GM23338 (cell line): Measurements from ENCODE around the gene ZNF714. TPM values are rescaled to one million over a fixed set of nuclear protein-coding genes. Genes with fewer than 3 reads are reported as not detected.

Source experiments
- ATAC-seq: fragments of 200-7000 bp; cut with Tn5 transposase; 3 replicates; pipeline ENCODE4 v1.9.1; 2020
- DNase-seq: peaks from one replicate; pipeline ENCODE4 v3.0.0-alpha.2; 2015; ENCODE audit warnings: low spot score
- H2AFZ ChIP-seq: fragments of 200-600 bp; sonication (generic); 2 replicates; pipeline ENCODE4 v1.8.0; 2016; ENCODE audit warnings: antibody characterized with exemption, mild to moderate bottlenecking, moderate library complexity
- H3F3A ChIP-seq: fragments of 200-600 bp; sonication (generic); replicated peaks from 2 replicates; pipeline ENCODE4 v1.8.0; 2017; ENCODE audit warnings: antibody characterized with exemption, mixed run types, low read depth
- H3K27ac ChIP-seq: fragments of 200-600 bp; sonication (generic); 2 replicates; pipeline ENCODE4 v1.6.1; 2016; ENCODE audit warnings: low read depth
- H3K27me3 ChIP-seq: fragments of 200-600 bp; sonication (generic); 2 replicates; pipeline ENCODE4 v1.8.0; 2016; ENCODE audit warnings: mild to moderate bottlenecking, mixed run types, moderate library complexity; ENCODE audit not compliant: insufficient read depth
- H3K36me3 ChIP-seq: fragments of 200-600 bp; sonication (generic); 2 replicates; pipeline ENCODE4 v1.8.0; 2016; ENCODE audit warnings: mild to moderate bottlenecking; ENCODE audit not compliant: insufficient read depth
- H3K4me1 ChIP-seq: fragments of 200-600 bp; sonication (generic); 2 replicates; pipeline ENCODE4 v1.8.0; 2016; ENCODE audit warnings: mild to moderate bottlenecking, moderate library complexity; ENCODE audit not compliant: insufficient read depth
- H3K4me2 ChIP-seq: fragments of 200-600 bp; sonication (generic); 2 replicates; pipeline ENCODE4 v1.7.1; 2017; ENCODE audit warnings: mixed run types
- H3K4me3 ChIP-seq: fragments of 200-600 bp; sonication (generic); 2 replicates; pipeline ENCODE4 v1.6.1; 2016; ENCODE audit warnings: mixed run types
- H3K79me2 ChIP-seq: fragments of 200-600 bp; sonication (generic); replicated peaks from 2 replicates; pipeline ENCODE4 v1.8.0; 2017; ENCODE audit warnings: mild to moderate bottlenecking; ENCODE audit not compliant: insufficient read depth
- H3K9me2 ChIP-seq: fragments of 200-600 bp; sonication (generic); 2 replicates; pipeline ENCODE4 v1.8.0; 2017; ENCODE audit not compliant: insufficient read depth
- H4K20me1 ChIP-seq: fragments of 200-600 bp; sonication (generic); replicated peaks from 2 replicates; pipeline ENCODE4 v1.8.0; 2017; ENCODE audit warnings: mild to moderate bottlenecking; ENCODE audit not compliant: insufficient read depth
- H3K27ac Mint-ChIP-seq: 2 replicates; pipeline ENCODE4 v1.8.0; 2020; ENCODE audit warnings: inconsistent platforms, mild to moderate bottlenecking, moderate library complexity, mixed read lengths
- H3K27me3 Mint-ChIP-seq: 3 replicates; pipeline ENCODE4 v1.8.0; 2022; ENCODE audit warnings: low read depth, mild to moderate bottlenecking, moderate library complexity, mixed read lengths, inconsistent platforms; ENCODE audit not compliant: insufficient read depth, poor library complexity
- H3K36me3 Mint-ChIP-seq: 3 replicates; pipeline ENCODE4 v1.8.0; 2021; ENCODE audit warnings: low read depth, mild to moderate bottlenecking, inconsistent platforms, moderate library complexity, mixed read lengths
- H3K4me1 Mint-ChIP-seq: 3 replicates; pipeline ENCODE4 v1.8.0; 2020; ENCODE audit warnings: mild to moderate bottlenecking, inconsistent platforms, mixed read lengths
- H3K4me3 Mint-ChIP-seq: 3 replicates; pipeline ENCODE4 v1.8.0; 2021; ENCODE audit warnings: moderate library complexity, mild to moderate bottlenecking, inconsistent platforms, mixed read lengths
- H3K9me3 Mint-ChIP-seq: 3 replicates; pipeline ENCODE4 v1.8.0; 2020; ENCODE audit warnings: moderate library complexity, mild to moderate bottlenecking, inconsistent platforms, mixed read lengths
- CREB1 ChIP-seq: fragments of 250-450 bp; sonication (Bioruptor Pico); IDR thresholded peaks from 2 replicates; pipeline ENCODE4 v1.5.0; 2020; ENCODE audit warnings: low read depth, mild to moderate bottlenecking, moderate library complexity
- EZH2 ChIP-seq: fragments of 200-600 bp; sonication (generic); IDR thresholded peaks from one replicate; pipeline ENCODE4 v1.8.0; 2017; ENCODE audit warnings: antibody characterized with exemption, mild to moderate bottlenecking, low read depth; ENCODE audit not compliant: unreplicated experiment
- EZH2phosphoT487 ChIP-seq: fragments of 200-600 bp; sonication (generic); IDR thresholded peaks from one replicate; pipeline ENCODE4 v1.8.1; 2018; ENCODE audit warnings: antibody characterized with exemption; ENCODE audit not compliant: unreplicated experiment
- JUNB ChIP-seq: IDR thresholded peaks from one replicate; pipeline ENCODE4 v1.6.1; 2016; ENCODE audit warnings: antibody characterized with exemption; ENCODE audit not compliant: unreplicated experiment
- NANOG ChIP-seq: IDR thresholded peaks from 2 replicates; pipeline ENCODE4 v1.6.1; 2016; ENCODE audit warnings: antibody characterized with exemption, borderline replicate concordance
- POLR2AphosphoS5 ChIP-seq: IDR thresholded peaks from 2 replicates; pipeline ENCODE4 v1.6.1; 2016; ENCODE audit warnings: antibody characterized with exemption, low read depth
- STAT1 ChIP-seq: IDR thresholded peaks from one replicate; pipeline ENCODE4 v1.6.1; 2016; ENCODE audit warnings: antibody characterized with exemption; ENCODE audit not compliant: unreplicated experiment
- ZNF114 ChIP-seq: fragments of 250-450 bp; sonication (Bioruptor Pico); IDR thresholded peaks from 2 replicates; pipeline ENCODE4 v1.5.0; 2020; ENCODE audit warnings: mild to moderate bottlenecking, moderate library complexity
- ZNF331 ChIP-seq: fragments of 250-450 bp; sonication (Bioruptor Pico); IDR thresholded peaks from 2 replicates; pipeline ENCODE4 v1.5.0; 2020; ENCODE audit warnings: low read depth, mild to moderate bottlenecking, moderate library complexity
- polyA plus RNA-seq: library from polyadenylated mRNA; unstranded; fragments of >200 nt; fragmentation: Nextera tagmentation; extraction: Ambion mirVana; gene quantifications from 2 replicates; pipeline ENCODE4 v1.2.1, GENCODE V29; 2016
- total RNA-seq: library from RNA; depleted of rRNA; stranded (reverse); fragments of >200 nt; shearing (Covaris generic); gene quantifications from 2 replicates; pipeline ENCODE4 v1.2.3, GENCODE V29; 2014
- TF ChIP-seq, protein P1 (sequence below): IDR thresholded peaks from one replicate; pipeline ENCODE4 v1.6.1; 2018; ENCODE audit warnings: antibody characterized with exemption; ENCODE audit not compliant: unreplicated experiment
- TF ChIP-seq, protein P2 (sequence below), 2 experiments: fragments of 200-600 bp in 1 of 2; sonication (generic) in 1 of 2; conservative IDR thresholded peaks; 2 replicates each; pipeline versions ENCODE4 v1.5.1 to v1.6.1; 2016 to 2017; ENCODE audit warnings: antibody characterized with exemption in 2 of 2, low read depth in 2 of 2, mild to moderate bottlenecking in 2 of 2, moderate library complexity in 1 of 2
- TF ChIP-seq, protein P3 (sequence below): fragments of 250-450 bp; sonication (Bioruptor Pico); IDR thresholded peaks from 2 replicates; pipeline ENCODE4 v1.5.0; 2020; ENCODE audit warnings: mild to moderate bottlenecking, moderate library complexity
- TF ChIP-seq, protein P4 (sequence below): IDR thresholded peaks from 2 replicates; pipeline ENCODE4 v1.6.1; 2016; ENCODE audit warnings: antibody characterized with exemption

The ZNF714 gene
- total and polyA plus RNA-seq, 2 experiments from 2014 or later = 43.5 to 83.2 TPM

DNA sequence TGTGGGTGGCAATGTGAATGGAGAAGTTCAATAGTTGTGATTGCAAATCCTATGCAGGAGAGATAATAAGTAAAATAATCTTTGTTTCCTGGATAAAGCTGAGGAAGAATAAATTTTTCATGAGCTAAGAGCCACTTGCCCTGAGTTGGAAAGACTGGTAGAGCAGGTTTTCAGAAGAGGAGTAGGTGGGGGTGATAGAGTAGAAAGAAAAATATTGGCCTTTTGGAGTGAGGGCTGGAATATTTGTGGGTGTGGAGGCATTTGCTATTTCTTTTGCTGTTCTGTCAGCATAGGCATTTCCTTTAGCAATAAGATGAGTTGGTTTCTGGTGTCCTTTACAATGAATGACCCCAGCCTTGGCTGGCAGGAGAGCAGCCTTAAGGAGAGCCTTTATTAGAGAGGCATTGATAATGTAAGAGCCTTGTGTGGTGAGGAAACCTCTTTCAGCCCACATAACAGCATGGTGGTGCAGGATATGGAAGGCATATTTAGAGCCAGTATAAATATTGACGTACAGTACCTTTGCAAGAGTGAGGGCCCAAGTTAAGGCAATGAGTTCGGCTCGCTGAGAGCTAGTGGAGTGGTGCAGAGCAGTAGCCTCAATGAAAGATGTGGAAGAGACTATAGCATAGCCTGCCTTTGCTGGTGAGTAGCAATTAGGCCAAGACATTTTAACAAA, 48.2 kb downstream of the ZNF714 start:
- no peak for TF ChIP-seq ZNF114 (CRISPR knock-in tag)
- no peak for TF ChIP-seq NANOG
- no peak for TF ChIP-seq POLR2AphosphoS5
- TF ChIP-seq, protein P1, sequence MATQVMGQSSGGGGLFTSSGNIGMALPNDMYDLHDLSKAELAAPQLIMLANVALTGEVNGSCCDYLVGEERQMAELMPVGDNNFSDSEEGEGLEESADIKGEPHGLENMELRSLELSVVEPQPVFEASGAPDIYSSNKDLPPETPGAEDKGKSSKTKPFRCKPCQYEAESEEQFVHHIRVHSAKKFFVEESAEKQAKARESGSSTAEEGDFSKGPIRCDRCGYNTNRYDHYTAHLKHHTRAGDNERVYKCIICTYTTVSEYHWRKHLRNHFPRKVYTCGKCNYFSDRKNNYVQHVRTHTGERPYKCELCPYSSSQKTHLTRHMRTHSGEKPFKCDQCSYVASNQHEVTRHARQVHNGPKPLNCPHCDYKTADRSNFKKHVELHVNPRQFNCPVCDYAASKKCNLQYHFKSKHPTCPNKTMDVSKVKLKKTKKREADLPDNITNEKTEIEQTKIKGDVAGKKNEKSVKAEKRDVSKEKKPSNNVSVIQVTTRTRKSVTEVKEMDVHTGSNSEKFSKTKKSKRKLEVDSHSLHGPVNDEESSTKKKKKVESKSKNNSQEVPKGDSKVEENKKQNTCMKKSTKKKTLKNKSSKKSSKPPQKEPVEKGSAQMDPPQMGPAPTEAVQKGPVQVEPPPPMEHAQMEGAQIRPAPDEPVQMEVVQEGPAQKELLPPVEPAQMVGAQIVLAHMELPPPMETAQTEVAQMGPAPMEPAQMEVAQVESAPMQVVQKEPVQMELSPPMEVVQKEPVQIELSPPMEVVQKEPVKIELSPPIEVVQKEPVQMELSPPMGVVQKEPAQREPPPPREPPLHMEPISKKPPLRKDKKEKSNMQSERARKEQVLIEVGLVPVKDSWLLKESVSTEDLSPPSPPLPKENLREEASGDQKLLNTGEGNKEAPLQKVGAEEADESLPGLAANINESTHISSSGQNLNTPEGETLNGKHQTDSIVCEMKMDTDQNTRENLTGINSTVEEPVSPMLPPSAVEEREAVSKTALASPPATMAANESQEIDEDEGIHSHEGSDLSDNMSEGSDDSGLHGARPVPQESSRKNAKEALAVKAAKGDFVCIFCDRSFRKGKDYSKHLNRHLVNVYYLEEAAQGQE = no peak
- TF ChIP-seq EZH2 = no peak
- no peak for TF ChIP-seq CREB1 (CRISPR knock-in tag)
- TF ChIP-seq, protein P2, sequence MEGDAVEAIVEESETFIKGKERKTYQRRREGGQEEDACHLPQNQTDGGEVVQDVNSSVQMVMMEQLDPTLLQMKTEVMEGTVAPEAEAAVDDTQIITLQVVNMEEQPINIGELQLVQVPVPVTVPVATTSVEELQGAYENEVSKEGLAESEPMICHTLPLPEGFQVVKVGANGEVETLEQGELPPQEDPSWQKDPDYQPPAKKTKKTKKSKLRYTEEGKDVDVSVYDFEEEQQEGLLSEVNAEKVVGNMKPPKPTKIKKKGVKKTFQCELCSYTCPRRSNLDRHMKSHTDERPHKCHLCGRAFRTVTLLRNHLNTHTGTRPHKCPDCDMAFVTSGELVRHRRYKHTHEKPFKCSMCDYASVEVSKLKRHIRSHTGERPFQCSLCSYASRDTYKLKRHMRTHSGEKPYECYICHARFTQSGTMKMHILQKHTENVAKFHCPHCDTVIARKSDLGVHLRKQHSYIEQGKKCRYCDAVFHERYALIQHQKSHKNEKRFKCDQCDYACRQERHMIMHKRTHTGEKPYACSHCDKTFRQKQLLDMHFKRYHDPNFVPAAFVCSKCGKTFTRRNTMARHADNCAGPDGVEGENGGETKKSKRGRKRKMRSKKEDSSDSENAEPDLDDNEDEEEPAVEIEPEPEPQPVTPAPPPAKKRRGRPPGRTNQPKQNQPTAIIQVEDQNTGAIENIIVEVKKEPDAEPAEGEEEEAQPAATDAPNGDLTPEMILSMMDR (conservative IDR thresholded peaks at IDR 0.05; ENCODE audit: low read depth in 2 of 2) = no peak
- no peak for TF ChIP-seq EZH2phosphoT487
- TF ChIP-seq JUNB = no peak
- TF ChIP-seq ZNF331 (CRISPR knock-in tag) = no peak
- no peak for TF ChIP-seq STAT1
- TF ChIP-seq, protein P3, sequence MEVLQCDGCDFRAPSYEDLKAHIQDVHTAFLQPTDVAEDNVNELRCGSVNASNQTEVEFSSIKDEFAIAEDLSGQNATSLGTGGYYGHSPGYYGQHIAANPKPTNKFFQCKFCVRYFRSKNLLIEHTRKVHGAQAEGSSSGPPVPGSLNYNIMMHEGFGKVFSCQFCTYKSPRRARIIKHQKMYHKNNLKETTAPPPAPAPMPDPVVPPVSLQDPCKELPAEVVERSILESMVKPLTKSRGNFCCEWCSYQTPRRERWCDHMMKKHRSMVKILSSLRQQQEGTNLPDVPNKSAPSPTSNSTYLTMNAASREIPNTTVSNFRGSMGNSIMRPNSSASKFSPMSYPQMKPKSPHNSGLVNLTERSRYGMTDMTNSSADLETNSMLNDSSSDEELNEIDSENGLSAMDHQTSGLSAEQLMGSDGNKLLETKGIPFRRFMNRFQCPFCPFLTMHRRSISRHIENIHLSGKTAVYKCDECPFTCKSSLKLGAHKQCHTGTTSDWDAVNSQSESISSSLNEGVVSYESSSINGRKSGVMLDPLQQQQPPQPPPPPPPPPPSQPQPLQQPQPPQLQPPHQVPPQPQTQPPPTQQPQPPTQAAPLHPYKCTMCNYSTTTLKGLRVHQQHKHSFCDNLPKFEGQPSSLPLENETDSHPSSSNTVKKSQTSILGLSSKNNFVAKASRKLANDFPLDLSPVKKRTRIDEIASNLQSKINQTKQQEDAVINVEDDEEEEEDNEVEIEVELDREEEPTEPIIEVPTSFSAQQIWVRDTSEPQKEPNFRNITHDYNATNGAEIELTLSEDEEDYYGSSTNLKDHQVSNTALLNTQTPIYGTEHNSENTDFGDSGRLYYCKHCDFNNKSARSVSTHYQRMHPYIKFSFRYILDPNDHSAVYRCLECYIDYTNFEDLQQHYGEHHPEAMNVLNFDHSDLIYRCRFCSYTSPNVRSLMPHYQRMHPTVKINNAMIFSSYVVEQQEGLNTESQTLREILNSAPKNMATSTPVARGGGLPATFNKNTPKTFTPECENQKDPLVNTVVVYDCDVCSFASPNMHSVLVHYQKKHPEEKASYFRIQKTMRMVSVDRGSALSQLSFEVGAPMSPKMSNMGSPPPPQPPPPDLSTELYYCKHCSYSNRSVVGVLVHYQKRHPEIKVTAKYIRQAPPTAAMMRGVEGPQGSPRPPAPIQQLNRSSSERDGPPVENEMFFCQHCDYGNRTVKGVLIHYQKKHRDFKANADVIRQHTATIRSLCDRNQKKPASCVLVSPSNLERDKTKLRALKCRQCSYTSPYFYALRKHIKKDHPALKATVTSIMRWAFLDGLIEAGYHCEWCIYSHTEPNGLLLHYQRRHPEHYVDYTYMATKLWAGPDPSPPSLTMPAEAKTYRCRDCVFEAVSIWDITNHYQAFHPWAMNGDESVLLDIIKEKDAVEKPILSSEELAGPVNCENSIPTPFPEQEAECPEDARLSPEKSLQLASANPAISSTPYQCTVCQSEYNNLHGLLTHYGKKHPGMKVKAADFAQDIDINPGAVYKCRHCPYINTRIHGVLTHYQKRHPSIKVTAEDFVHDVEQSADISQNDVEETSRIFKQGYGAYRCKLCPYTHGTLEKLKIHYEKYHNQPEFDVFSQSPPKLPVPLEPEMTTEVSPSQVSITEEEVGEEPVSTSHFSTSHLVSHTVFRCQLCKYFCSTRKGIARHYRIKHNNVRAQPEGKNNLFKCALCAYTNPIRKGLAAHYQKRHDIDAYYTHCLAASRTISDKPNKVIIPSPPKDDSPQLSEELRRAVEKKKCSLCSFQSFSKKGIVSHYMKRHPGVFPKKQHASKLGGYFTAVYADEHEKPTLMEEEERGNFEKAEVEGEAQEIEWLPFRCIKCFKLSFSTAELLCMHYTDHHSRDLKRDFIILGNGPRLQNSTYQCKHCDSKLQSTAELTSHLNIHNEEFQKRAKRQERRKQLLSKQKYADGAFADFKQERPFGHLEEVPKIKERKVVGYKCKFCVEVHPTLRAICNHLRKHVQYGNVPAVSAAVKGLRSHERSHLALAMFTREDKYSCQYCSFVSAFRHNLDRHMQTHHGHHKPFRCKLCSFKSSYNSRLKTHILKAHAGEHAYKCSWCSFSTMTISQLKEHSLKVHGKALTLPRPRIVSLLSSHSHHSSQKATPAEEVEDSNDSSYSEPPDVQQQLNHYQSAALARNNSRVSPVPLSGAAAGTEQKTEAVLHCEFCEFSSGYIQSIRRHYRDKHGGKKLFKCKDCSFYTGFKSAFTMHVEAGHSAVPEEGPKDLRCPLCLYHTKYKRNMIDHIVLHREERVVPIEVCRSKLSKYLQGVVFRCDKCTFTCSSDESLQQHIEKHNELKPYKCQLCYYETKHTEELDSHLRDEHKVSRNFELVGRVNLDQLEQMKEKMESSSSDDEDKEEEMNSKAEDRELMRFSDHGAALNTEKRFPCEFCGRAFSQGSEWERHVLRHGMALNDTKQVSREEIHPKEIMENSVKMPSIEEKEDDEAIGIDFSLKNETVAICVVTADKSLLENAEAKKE (CRISPR knock-in tag) = no peak
- TF ChIP-seq, protein P4, sequence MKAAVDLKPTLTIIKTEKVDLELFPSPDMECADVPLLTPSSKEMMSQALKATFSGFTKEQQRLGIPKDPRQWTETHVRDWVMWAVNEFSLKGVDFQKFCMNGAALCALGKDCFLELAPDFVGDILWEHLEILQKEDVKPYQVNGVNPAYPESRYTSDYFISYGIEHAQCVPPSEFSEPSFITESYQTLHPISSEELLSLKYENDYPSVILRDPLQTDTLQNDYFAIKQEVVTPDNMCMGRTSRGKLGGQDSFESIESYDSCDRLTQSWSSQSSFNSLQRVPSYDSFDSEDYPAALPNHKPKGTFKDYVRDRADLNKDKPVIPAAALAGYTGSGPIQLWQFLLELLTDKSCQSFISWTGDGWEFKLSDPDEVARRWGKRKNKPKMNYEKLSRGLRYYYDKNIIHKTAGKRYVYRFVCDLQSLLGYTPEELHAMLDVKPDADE = no peak
- no peaks in the 10 kb centered on the region for H3K79me2 ChIP-seq
- DNase-seq = no peak
- no peaks in the 10 kb centered on the region for H3K36me3 ChIP-seq
- H3K4me1 ChIP-seq = peaks cover 7% of the 10 kb centered on the region; the same call in 1 of the 2 replicates
- peak overlapping the region; percentile 61; the same call in 1 of the 2 replicates for H3K4me2 ChIP-seq
- no peak for ATAC-seq
- 0 out of 2 replicates have a peak, but pooled peaks cover 2% of the 10 kb centered on the region for H3K9me2 ChIP-seq
- no peaks in the 10 kb centered on the region for H3K27me3 ChIP-seq
- Mint-ChIP-seq H3K9me3 (peaks cover 18% of the 10 kb centered on the region), H3K4me1 (peaks cover 17% of the 10 kb centered on the region), H3K27me3 (peaks cover 3% of the 10 kb centered on the region), H3K4me3 (no peak overlapping the region), H3K27ac (no peak overlapping the region), H3K36me3 (peaks cover 6% of the 10 kb centered on the region)
- no peaks in the 10 kb centered on the region for H3F3A ChIP-seq
- no peak overlapping the region for H3K4me3 ChIP-seq
- H3K27ac ChIP-seq = no peak overlapping the region
- H4K20me1 ChIP-seq = no peaks in the 10 kb centered on the region
- H2AFZ ChIP-seq = no peak overlapping the region
